ENCODE measurements around the gene ADGRG3. TPM values are rescaled to one million over a fixed set of nuclear protein-coding genes. Genes with fewer than 3 reads are reported as not detected.

Gene ADGRG3
- total and polyA plus RNA-seq, 2 of the 13 experiments (the other 11 are each of a cell fraction or from before 2014, with no cell fraction given) = 2.7 to 11.8 TPM

GRCh38 chr16:57700781-57701551 is 32.9 kb downstream of the ADGRG3 start (continued):
- TF ChIP-seq ZUFSP (CRISPR knock-in tag; IDR thresholded peaks at IDR 0.05; ENCODE audit: borderline replicate concordance) (no peak), FLYWCH1 (CRISPR knock-in tag; IDR thresholded peaks at IDR 0.05) (no peak), FOXO1 (CRISPR knock-in tag; IDR thresholded peaks at IDR 0.05) (no peak), ZNF136 (CRISPR knock-in tag; IDR thresholded peaks at IDR 0.05; ENCODE audit: low read depth) (no peak), CSRNP1 (CRISPR knock-in tag; IDR thresholded peaks at IDR 0.05) (no peak; the same call in 1 of the 2 replicates), ZNF761 (CRISPR knock-in tag; conservative IDR thresholded peaks at IDR 0.05) (no peak), THYN1 (CRISPR knock-in tag; IDR thresholded peaks at IDR 0.05; ENCODE audit: borderline replicate concordance, low read depth) (no peak), KLF15 (CRISPR knock-in tag; IDR thresholded peaks at IDR 0.05; ENCODE audit: borderline replicate concordance) (no peak), ZNF639 (CRISPR knock-in tag; conservative IDR thresholded peaks at IDR 0.05) (no peak), SOX13 (IDR thresholded peaks at IDR 0.05) (0 out of 2 replicates have a peak, but pooled peaks have one; percentile 5), SOX13 (CRISPR knock-in tag; conservative IDR thresholded peaks at IDR 0.05 in 1 of 2, IDR thresholded peaks at IDR 0.05 in 1 of 2) (peak in 1 of 2 experiments; percentile 12; a peak in 2 of 4 replicates), MTF2 (CRISPR knock-in tag; IDR thresholded peaks at IDR 0.05; ENCODE audit: borderline replicate concordance) (0 out of 2 replicates have a peak, but pooled peaks have one; percentile 20)
- TF ChIP-seq, protein P1, sequence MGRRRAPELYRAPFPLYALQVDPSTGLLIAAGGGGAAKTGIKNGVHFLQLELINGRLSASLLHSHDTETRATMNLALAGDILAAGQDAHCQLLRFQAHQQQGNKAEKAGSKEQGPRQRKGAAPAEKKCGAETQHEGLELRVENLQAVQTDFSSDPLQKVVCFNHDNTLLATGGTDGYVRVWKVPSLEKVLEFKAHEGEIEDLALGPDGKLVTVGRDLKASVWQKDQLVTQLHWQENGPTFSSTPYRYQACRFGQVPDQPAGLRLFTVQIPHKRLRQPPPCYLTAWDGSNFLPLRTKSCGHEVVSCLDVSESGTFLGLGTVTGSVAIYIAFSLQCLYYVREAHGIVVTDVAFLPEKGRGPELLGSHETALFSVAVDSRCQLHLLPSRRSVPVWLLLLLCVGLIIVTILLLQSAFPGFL (CRISPR knock-in tag; IDR thresholded peaks at IDR 0.05) = no peak
- TF ChIP-seq, protein P2, sequence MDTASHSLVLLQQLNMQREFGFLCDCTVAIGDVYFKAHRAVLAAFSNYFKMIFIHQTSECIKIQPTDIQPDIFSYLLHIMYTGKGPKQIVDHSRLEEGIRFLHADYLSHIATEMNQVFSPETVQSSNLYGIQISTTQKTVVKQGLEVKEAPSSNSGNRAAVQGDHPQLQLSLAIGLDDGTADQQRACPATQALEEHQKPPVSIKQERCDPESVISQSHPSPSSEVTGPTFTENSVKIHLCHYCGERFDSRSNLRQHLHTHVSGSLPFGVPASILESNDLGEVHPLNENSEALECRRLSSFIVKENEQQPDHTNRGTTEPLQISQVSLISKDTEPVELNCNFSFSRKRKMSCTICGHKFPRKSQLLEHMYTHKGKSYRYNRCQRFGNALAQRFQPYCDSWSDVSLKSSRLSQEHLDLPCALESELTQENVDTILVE (CRISPR knock-in tag; IDR thresholded peaks at IDR 0.05) = no peak
- TF ChIP-seq, protein P3, sequence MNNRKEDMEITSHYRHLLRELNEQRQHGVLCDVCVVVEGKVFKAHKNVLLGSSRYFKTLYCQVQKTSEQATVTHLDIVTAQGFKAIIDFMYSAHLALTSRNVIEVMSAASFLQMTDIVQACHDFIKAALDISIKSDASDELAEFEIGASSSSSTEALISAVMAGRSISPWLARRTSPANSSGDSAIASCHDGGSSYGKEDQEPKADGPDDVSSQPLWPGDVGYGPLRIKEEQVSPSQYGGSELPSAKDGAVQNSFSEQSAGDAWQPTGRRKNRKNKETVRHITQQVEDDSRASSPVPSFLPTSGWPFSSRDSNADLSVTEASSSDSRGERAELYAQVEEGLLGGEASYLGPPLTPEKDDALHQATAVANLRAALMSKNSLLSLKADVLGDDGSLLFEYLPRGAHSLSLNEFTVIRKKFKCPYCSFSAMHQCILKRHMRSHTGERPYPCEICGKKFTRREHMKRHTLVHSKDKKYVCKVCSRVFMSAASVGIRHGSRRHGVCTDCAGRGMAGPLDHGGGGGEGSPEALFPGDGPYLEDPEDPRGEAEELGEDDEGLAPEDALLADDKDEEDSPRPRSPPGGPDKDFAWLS (CRISPR knock-in tag; IDR thresholded peaks at IDR 0.05; ENCODE audit: borderline replicate concordance) = no peak

All from HepG2 (cell line).